Endothelial cell of umbilical vein (primary cell): ENCODE results near the gene PDE8B. TPM values are rescaled to one million over a fixed set of nuclear protein-coding genes. Genes with fewer than 3 reads are reported as not detected.

Experiments
- BruUV-seq: library from RNA; stranded (reverse); fragments of 400-500 nt; replicated peaks from 2 replicates; lab custom pipeline; 2021; lab: Mats Ljungman, UMichigan
- CTCF ChIA-PET: fragments of 300-600, 350-600 bp; sonication (Branson Sonifier 250); formaldehyde crosslinking; loops from one replicate; lab custom pipeline; 2021; ENCODE audit warnings: antibody characterized with exemption, inconsistent platforms; lab: Charles Lee
- POLR2A ChIA-PET: fragments of 300-600, 350-600 bp; sonication (Branson Sonifier 250); formaldehyde crosslinking; loops from one replicate; lab custom pipeline; 2021; ENCODE audit warnings: antibody characterized with exemption, inconsistent platforms; lab: Charles Lee
- DNase-seq: peaks from one replicate; pipeline ENCODE4 v3.0.0-alpha.2; 2011; ENCODE audit warnings: low read depth, low spot score
- FAIRE-seq: peaks from 2 replicates; lab custom pipeline; 2011; peaks lifted over from hg19 to GRCh38; lab: Jason Lieb, UNC
- H2AFZ ChIP-seq: 2 replicates; pipeline ENCODE4 v1.6.0; 2012; ENCODE audit warnings: low read depth, low read length, control low read depth, inconsistent platforms
- H3K27ac ChIP-seq: 2 replicates; pipeline ENCODE4 v1.5.1; 2011; ENCODE audit warnings: low read depth, mild to moderate bottlenecking, control low read depth, low read length, moderate library complexity; ENCODE audit not compliant: insufficient read depth
- H3K27me3 ChIP-seq, 2 experiments: 2 replicates each; pipeline versions ENCODE4 v1.6.0 to v1.6.1; 2011; ENCODE audit warnings: low read length in 2 of 2, mixed read lengths in 1 of 2; ENCODE audit not compliant: control insufficient read depth in 2 of 2, insufficient read depth in 2 of 2
- H3K36me3 ChIP-seq, 2 experiments: 2 replicates in 1 of 2; 3 replicates in 1 of 2; pipeline ENCODE4 v1.5.1; 2011; ENCODE audit warnings: low read length in 2 of 2, mild to moderate bottlenecking in 1 of 2, moderate library complexity in 1 of 2; ENCODE audit not compliant: control insufficient read depth in 2 of 2, insufficient read depth in 2 of 2; ENCODE audit errors: extremely low read depth in 1 of 2
- H3K4me1 ChIP-seq: 3 replicates; pipeline ENCODE4 v1.5.1; 2011; ENCODE audit warnings: mild to moderate bottlenecking, low read length; ENCODE audit not compliant: control insufficient read depth, insufficient read depth; ENCODE audit errors: extremely low read depth
- H3K4me2 ChIP-seq: 2 replicates; pipeline ENCODE4 v1.6.1; 2011; ENCODE audit warnings: low read length, control low read depth, mixed read lengths; ENCODE audit not compliant: insufficient read depth
- H3K4me3 ChIP-seq, 3 experiments: fragments of 200-600 bp in 1 of 3; sonication (generic), shearing (Covaris generic) in 1 of 3; replicated peaks in 1 of 3; 2 replicates each; pipeline ENCODE4 v1.5.1; 2011 to 2016; ENCODE audit warnings: control low read depth in 3 of 3, low read length in 3 of 3, mild to moderate bottlenecking in 2 of 3, inconsistent platforms in 1 of 3, low read depth in 1 of 3, moderate library complexity in 1 of 3; ENCODE audit not compliant: insufficient read depth in 1 of 3
- H3K79me2 ChIP-seq: 2 replicates; pipeline ENCODE4 v1.6.0; 2012; ENCODE audit warnings: low read length, inconsistent platforms; ENCODE audit not compliant: control insufficient read depth, insufficient read depth
- H3K9ac ChIP-seq: replicated peaks from 2 replicates; pipeline ENCODE3; 2011; ENCODE audit warnings: low read length, control low read depth; ENCODE audit not compliant: insufficient read depth; ENCODE audit errors: extremely low read depth
- H3K9me1 ChIP-seq: replicated peaks from 3 replicates; pipeline ENCODE4 v1.6.0; 2011; ENCODE audit warnings: mild to moderate bottlenecking, low read length; ENCODE audit not compliant: control insufficient read depth, insufficient read depth; ENCODE audit errors: extremely low read depth
- H3K9me3 ChIP-seq: replicated peaks from 2 replicates; pipeline ENCODE4 v1.5.1; 2012; ENCODE audit warnings: low read length, inconsistent platforms; ENCODE audit not compliant: control insufficient read depth, insufficient read depth
- H4K20me1 ChIP-seq: replicated peaks from 2 replicates; pipeline ENCODE3; 2011; ENCODE audit warnings: mild to moderate bottlenecking, low read length; ENCODE audit not compliant: control insufficient read depth, insufficient read depth; ENCODE audit errors: extremely low read depth
- EZH2 ChIP-seq: IDR thresholded peaks from 2 replicates; pipeline ENCODE4 v1.6.1; 2012; ENCODE audit warnings: borderline replicate concordance, low read depth, mild to moderate bottlenecking, moderate library complexity, low read length, inconsistent platforms; ENCODE audit not compliant: severe bottlenecking
- FOS ChIP-seq: IDR thresholded peaks from 2 replicates; pipeline ENCODE4 v1.6.1; 2011; ENCODE audit warnings: mild to moderate bottlenecking, low read length, moderate library complexity, borderline replicate concordance; ENCODE audit not compliant: insufficient read depth
- GATA2 ChIP-seq: IDR thresholded peaks from 2 replicates; pipeline ENCODE4 v1.7.0; 2011; ENCODE audit warnings: low read depth, mild to moderate bottlenecking, moderate library complexity, mixed read lengths, low read length; ENCODE audit not compliant: insufficient read length, insufficient read depth
- JUN ChIP-seq: IDR thresholded peaks from 2 replicates; pipeline ENCODE4 v1.6.1; 2011; ENCODE audit warnings: borderline replicate concordance, low read depth; ENCODE audit not compliant: insufficient read length, insufficient read depth
- MYC ChIP-seq: IDR thresholded peaks from one replicate; pipeline ENCODE4 v1.6.1; 2011; ENCODE audit warnings: mild to moderate bottlenecking, low read depth, low read length
- POLR2A ChIP-seq: IDR thresholded peaks from 2 replicates; pipeline ENCODE4 v1.6.1; 2012; ENCODE audit warnings: low read depth, mild to moderate bottlenecking, control low read depth, low read length
- POLR2AphosphoS5 ChIP-seq: IDR thresholded peaks from 2 replicates; pipeline ENCODE4 v1.6.1; 2012; ENCODE audit warnings: low read depth, mild to moderate bottlenecking, control low read depth, low read length, moderate library complexity; ENCODE audit not compliant: insufficient read depth
- dilution Hi-C: fragments of 300-500 bp; cut with MboI; formaldehyde crosslinking; loops from one replicate; pipeline ENCODE4 v1.15.0; 2019; ENCODE audit warnings: low sequenced_read_pairs; ENCODE audit not compliant: extremely low pct_ligation_motif_present
- intact Hi-C: fragments of 100-400 bp; cut with micrococcal nuclease; formaldehyde crosslinking; loops from one replicate; pipeline ENCODE4 v1.10.0; 2022
- polyA plus RNA-seq, 4 experiments: library from polyadenylated mRNA; depleted of rRNA in 3 of 4; stranded (reverse) in 3 of 4; unstranded in 1 of 4; fragments of >200 nt; gene quantifications; 2 replicates each; pipeline versions ENCODE4 v1.2.1 to v1.2.3, GENCODE V29; 2011 to 2012; ENCODE audit warnings: missing spikeins in 1 of 4
- total RNA-seq: library from RNA; stranded (reverse); gene quantifications from 2 replicates; pipeline ENCODE4 v1.2.3, GENCODE V29; 2021
- TF ChIP-seq, protein P1 (sequence below): IDR thresholded peaks from 2 replicates; pipeline ENCODE4 v1.6.1; 2011; ENCODE audit not compliant: insufficient read depth, insufficient read length
- TF ChIP-seq, protein P2 (sequence below), 2 donors: IDR thresholded peaks; 1 replicate in 1 of 2; 2 replicates in 1 of 2; pipeline ENCODE4 v1.5.1; 2011; ENCODE audit warnings: low read length in 2 of 2, mild to moderate bottlenecking in 2 of 2, moderate library complexity in 2 of 2, control low read depth in 1 of 2, inconsistent platforms in 1 of 2, low read depth in 1 of 2; ENCODE audit not compliant: insufficient read depth in 1 of 2; ENCODE audit errors: extremely low read depth in 1 of 2

Gene PDE8B
- total and polyA plus RNA-seq, 2 donors (not counting 3 experiments of a cell fraction or from before 2014, with no cell fraction given): not detected

DNA sequence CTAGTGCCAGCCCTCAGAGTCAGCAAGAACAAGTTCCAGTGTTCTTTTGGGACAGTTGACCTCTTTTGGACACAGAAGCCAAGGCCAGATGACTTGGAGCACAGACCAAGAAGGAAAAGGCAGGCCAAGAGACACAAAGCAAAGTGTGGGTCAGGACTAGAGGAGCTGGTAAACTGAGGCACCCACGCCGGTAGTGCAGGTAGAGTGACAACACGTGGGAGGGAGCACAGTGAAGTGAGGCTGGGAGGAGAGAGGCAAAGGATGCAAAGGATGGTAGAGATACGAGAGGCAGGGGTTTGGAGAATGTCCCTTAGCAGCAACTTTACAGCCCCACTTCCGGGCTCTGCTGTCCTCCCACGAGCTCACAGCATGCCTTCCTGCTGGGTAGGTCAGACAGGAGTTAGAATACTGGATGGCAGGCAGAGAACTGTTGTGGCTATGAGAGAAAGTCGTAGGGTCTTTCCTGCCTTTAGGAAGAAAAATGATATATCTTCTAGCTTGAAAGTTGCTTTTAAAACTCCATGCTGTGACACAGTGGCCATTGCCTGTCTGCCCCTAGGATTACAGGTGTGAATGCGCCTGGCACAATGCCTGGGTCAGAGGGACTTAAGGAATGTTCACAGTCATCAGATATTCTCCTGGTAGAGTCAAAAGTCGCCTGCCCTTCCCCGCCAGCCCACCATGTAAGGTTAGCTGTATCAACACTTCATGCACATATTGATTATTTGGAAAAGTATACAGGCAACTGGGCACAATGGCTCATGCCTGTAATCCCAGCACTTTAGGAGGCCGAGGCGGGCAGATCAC is 97.9 kb downstream of the PDE8B start:
- no peaks in the 10 kb centered on the region for H3K4me1 ChIP-seq
- H3K4me2 ChIP-seq: no peak overlapping the region
- intact Hi-C loops (no loop called here), dilution Hi-C loops (no loop called here)
- POLR2A ChIA-PET: interaction anchor here (0.6 kb wide), 1 partner anchor 70 kb away, joined by 14 read pairs; no protein-coding TSS in a partner anchor
- FAIRE-seq (no peak), DNase-seq (no peak)
- no peak overlapping the region for H2AFZ ChIP-seq
- H3K36me3 ChIP-seq: no peaks in the 10 kb centered on the region
- H3K4me3 ChIP-seq: no peak overlapping the region
- H3K9ac ChIP-seq: no peak overlapping the region
- H3K9me1 ChIP-seq: no peaks in the 10 kb centered on the region
- H3K27ac ChIP-seq: no peak overlapping the region
- BruUV-seq: no TSS peak
- H4K20me1 ChIP-seq: no peaks in the 10 kb centered on the region
- H3K79me2 ChIP-seq: no peaks in the 10 kb centered on the region
- no peaks in the 10 kb centered on the region for H3K27me3 ChIP-seq
- TF ChIP-seq, protein P1, sequence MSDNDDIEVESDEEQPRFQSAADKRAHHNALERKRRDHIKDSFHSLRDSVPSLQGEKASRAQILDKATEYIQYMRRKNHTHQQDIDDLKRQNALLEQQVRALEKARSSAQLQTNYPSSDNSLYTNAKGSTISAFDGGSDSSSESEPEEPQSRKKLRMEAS: no peak
- TF ChIP-seq POLR2A: no peak
- TF ChIP-seq EZH2: no peak
- no peak for TF ChIP-seq JUN
- no peak for TF ChIP-seq GATA2
- TF ChIP-seq FOS: no peak
- TF ChIP-seq MYC: no peak
- TF ChIP-seq POLR2AphosphoS5: no peak
- TF ChIP-seq, protein P2, sequence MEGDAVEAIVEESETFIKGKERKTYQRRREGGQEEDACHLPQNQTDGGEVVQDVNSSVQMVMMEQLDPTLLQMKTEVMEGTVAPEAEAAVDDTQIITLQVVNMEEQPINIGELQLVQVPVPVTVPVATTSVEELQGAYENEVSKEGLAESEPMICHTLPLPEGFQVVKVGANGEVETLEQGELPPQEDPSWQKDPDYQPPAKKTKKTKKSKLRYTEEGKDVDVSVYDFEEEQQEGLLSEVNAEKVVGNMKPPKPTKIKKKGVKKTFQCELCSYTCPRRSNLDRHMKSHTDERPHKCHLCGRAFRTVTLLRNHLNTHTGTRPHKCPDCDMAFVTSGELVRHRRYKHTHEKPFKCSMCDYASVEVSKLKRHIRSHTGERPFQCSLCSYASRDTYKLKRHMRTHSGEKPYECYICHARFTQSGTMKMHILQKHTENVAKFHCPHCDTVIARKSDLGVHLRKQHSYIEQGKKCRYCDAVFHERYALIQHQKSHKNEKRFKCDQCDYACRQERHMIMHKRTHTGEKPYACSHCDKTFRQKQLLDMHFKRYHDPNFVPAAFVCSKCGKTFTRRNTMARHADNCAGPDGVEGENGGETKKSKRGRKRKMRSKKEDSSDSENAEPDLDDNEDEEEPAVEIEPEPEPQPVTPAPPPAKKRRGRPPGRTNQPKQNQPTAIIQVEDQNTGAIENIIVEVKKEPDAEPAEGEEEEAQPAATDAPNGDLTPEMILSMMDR (IDR thresholded peaks at IDR 0.05; ENCODE audit: extremely low read depth in 1 of 2, insufficient read depth in 1 of 2, low read depth in 1 of 2, low read length in 2 of 2): no peak
- H3K9me3 ChIP-seq: no peaks in the 10 kb centered on the region
- CTCF ChIA-PET: interaction anchor here (0.6 to 1.2 kb wide), 2 partner anchors 9 to 17 kb away, joined by 3 read pairs; no protein-coding TSS in a partner anchor
